ENCODE measurements around the gene MYCBPAP.
"Not testable (repeated sequence)": the region's sequence is repeated elsewhere in the genome, so short reads cannot be mapped to it uniquely, and the experiment has no call there.

MYCBPAP gene

DNA sequence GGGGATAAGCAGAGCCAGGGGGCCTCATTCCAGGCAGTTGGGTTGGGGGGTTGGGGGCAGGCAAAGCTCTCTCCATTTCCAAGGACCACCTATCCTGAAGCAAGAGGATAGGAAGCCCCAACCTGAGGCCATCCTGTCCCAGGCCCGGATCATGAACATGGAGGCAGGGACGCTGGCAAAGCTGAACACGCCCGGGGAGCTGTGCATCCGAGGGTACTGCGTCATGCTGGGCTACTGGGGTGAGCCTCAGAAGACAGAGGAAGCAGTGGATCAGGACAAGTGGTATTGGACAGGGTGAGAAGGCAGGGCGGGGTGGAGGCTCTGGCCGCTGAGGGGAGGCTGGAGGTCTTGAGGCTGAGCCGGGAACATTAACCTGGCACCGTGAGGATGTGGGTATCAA lies 36.0 kb upstream of the MYCBPAP start:
- no peak for FAIRE-seq

DNA sequence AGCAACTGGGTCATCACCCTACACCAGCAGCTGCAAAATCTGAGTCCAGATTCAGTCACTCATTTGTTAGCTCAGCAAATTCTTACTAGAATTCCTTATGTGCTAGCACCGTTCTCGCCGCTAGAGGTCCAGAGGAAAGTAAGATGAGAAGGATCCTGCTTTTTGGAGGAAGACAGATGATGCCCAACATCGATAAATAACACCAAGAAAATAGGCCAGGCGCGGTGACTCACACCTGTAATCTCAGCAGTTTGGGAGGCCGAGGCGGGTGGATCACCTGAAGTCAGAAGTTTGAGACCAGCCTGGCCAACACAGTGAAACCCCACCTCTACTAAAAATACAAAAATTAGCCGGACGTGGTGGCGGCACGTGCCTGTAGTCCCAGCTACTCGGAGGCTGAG lies 35.5 kb upstream of the MYCBPAP start:
- not testable (repeated sequence) for FAIRE-seq

DNA sequence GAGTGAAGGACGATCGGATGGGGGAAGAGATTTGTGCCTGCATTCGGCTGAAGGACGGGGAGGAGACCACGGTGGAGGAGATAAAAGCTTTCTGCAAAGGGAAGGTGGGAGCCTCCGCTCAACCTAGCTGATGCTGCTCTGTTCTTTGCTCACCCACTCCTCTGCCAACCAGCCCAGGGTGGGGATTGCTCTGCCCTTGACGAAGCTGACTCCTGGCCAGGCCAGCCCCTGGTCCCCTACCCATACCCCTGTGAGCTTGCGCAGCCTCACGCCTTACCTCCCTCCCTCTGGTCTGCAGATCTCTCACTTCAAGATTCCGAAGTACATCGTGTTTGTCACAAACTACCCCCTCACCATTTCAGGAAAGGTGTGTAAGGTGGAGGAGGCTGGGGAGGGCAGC lies 34.3 kb upstream of the MYCBPAP start:
- no peak for FAIRE-seq

DNA sequence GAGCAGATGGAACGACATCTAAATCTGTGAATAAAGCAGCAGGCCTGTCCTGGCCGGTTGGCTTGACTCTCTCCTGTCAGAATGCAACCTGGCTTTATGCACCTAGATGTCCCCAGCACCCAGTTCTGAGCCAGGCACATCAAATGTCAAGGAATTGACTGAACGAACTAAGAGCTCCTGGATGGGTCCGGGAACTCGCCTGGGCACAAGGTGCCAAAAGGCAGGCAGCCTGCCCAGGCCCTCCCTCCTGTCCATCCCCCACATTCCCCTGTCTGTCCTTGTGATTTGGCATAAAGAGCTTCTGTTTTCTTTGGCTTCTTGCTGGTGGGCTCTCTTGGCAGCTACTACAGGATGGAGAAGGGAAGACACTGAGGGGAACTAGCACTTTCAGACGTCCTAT lies 33.7 kb upstream of the MYCBPAP start:
- no peak for FAIRE-seq

DNA sequence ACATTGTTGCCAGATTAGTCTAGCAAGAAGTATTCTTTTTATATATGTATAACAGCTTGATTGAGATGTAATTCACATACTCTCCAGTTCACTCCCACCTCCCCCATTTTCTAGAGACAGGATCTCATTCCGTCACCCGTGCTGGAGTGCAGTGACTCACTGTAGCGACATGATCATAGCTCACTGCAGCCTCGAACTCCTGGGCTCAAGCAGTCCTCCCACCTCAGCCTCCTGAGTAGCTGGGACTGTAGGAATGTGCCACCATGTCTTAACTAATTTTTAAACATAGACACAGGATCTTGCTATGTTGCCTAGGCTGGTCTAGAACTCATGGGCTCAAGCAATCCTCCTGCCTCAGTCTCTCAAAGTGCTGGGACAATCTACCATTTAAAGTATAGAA lies 32.9 kb upstream of the MYCBPAP start:
- FAIRE-seq = no peak

DNA sequence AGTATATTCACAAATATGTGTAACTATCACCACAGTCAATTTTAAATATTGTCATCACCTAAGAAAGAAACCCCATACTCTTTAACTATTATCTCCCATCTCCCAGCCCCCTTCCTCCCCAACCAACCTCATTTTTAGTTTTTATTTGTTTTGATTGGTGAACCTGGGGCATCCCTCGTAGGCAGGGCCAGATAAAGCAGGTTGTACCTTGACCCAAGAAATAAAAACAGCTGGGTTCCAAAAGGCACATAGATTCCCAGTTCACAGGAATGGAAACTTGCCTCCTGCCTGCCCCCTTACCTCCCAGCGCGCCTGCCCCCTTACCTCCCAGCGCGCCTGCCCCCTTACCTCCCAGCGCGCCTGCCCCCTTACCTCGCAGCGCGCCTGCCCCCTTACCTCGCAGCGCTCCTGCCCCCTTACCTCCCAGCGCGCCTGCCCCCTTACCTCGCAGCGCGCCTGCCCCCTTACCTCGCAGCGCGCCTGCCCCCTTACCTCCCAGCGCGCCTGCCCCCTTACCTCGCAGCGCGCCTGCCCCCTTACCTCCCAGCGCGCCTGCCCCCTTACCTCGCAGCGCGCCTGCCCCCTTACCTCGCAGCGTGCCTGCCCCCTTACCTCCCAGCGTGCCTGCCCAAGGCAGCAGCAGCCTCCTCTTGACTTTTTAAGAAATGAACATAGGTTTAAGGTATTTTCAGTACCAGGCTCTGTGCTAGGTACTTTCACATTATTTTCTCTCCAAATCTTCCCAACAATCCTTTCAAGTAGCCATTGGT lies 32.3 kb upstream of the MYCBPAP start:
- not testable (repeated sequence) for FAIRE-seq

DNA sequence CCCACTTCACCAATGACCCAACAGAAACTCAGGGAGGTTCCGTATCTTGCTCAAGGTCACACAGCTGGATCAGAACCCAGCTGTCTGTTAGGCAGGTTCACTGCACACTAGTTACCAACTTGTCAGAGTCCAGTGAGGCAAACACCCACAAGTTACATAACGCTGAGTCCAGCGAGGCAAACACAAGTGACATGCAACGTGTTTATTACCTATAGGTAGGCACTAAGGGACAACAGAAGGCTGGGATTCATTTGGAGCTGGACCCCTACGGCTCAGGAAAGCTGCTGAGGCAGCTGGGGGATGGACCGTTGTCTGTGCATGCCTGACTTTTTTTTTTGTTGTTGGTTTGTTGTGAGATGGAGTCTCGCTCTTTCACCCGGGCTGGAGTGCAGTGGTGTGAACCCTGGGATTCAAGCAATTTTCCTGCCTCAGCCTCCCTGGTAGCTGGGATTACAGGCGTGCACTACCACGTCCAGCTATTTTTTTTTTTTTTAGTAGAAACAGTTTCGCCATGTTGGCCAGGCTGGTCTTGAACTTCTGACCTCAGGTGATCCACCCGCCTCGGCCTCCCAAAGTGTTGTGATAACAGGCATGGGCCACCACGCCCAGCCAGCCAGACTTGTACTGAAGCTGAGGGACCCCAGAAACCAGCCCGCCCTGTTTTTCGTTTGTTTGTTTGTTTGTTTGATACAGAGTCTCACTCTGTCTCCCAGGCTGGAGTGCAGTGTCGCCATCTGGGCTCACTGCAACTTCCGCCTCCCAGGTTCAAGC lies 31.5 kb upstream of the MYCBPAP start:
- FAIRE-seq = no peak

DNA sequence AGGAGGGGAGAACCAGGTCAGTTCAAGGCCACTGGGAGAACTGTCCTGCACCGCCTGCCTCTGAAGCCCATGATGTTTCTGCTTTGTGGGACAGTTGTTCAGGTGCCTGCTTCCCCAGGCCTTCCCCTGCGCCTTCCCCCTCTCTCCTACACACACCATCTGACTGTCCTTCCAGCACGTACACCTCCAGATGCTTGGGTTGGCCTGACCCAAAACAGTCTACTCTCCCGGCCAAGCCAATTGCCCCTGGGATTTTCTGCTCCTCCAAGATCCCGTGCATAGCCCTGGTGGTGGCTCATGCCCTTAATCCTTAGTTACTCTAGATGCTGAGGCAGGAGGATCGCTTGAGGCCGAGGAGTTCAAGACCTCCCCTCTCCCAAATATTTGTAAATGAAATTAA lies 30.3 kb upstream of the MYCBPAP start:
- no peak for FAIRE-seq

DNA sequence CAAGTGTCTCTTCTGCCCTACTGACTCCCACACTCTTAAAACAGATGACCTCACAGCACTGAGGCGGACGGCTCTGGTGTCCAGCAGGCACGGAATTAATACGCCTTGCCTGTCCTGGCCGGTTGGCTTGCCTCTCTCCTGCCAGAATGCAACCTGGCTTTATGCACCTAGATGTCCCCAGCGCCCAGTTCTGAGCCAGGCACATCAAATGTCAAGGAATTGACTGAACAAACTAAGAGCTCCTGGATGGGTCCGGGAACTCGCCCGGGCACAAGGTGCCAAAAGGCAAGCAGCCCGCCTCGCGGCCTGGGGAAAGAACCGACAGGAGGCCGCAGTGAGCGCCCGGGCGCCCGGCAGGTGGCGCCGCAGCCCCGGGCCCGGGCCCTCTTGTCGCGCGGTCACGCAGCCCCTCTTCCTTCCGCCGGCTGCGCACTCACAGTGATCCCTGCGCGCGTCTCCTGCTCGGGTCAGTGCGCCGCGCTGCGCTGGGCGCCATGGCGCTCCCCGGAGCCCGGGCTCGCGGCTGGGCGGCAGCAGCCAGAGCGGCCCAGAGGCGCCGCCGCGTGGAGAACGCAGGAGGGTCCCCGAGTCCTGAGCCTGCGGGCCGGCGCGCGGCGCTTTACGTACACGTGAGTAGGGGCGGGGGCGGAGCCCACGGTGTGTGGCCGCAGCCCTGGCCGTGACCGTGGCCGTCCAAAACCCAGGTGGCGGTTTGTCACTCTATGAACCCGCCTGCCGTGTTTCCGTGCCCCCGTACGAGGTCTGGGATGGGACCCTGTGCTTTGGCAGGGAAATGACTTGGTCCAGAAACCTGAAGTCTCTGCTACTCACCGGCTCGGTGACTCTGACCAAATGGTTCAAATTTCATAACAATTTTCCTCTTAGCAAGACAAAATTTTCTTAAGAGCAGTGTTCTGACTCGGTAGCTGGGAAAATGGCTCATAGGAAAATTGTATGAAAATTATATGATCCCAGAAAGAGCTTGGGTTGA lies 29.6 kb upstream of the MYCBPAP start, which contains the start of gene RSAD1:
Gene RSAD1, plus strand, starts transcription at position 470 of the 991 bp plus-strand sequence. Its CDS starts 25 bp downstream, at position 495.
- FAIRE-seq = no peak

DNA sequence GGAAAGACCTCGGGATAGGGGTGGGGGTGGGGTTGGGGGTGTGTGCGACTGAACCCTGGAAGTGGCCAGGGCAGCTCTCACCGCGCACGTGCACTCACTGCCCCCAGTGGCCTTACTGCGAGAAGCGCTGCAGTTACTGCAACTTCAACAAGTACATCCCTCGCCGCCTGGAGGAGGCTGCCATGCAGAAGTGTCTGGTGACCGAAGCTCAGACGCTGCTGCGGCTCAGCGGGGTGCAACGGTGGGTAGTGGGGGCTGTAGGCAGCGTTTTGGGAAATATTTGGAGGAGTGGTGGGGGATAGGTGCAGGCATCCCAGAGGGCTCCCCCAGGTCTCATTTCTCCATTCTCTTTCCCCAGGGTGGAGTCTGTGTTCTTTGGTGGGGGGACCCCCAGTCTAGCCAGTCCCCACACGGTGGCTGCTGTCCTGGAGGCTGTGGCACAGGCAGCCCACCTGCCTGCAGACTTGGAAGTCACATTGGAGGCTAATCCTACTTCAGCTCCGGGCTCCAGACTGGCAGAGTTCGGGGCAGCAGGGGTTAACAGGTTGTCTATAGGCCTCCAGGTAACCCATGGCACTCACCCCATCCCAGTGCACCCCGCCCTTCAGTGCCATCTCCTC lies 28.6 kb upstream of the MYCBPAP start:
- FAIRE-seq = no peak

DNA sequence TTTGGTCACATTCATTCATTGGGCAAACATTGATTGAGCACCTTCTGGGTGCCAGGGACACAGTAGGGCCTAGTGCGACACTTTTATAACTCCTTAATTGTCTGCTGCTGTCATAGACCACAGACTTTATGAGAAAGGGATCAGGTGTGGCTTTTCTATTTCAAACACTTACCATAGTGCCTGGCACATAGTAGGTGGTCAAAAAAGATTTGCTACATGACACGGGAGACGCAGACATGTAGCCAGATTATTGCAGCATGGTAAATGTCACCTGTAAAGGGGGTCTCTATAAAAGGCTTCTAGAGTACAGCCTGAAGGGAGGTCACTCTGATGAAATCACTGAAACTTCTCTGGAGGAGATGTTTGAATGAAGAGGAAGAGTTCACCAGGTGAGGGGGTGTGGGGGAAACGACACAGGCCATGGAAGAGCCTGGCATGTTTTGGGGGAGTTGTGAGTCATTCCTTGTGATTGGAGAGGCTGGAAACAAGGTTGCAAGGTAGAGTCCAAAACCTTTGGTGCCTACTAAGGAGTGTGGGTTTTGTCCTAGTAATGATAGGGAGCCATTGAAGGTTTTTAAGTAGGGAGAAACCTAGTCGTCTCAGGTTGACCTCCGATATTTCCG lies 28.0 kb upstream of the MYCBPAP start:
- FAIRE-seq = no peak

DNA sequence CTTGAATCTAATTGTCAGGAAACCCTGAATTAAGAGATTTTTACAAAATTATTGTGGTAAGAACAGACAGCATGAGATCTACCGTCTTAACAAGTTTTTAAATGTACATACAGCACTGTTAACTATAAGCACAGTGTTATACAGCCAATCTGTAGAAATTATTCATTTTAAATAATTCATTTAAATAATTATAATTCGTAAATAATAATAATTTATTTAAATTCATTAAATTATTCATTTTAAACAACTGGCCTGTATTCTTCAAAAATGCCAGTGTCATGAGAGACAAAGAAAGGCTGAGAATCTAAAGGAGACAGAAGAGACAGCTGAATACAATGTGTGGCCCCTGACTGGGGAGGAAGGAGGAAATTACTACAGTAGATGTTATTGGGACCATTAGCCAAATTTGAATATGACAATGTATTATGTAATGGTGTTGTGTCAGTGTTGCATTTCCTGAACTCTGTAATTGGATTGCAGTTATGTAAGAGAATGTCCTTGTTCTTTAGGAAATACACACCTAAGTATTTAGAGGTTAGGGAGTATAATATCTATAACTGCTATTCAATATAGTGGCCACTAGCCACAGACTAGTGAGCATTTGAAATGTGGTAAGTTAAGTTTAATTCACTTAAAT lies 27.3 kb upstream of the MYCBPAP start:
- no peak for FAIRE-seq

DNA sequence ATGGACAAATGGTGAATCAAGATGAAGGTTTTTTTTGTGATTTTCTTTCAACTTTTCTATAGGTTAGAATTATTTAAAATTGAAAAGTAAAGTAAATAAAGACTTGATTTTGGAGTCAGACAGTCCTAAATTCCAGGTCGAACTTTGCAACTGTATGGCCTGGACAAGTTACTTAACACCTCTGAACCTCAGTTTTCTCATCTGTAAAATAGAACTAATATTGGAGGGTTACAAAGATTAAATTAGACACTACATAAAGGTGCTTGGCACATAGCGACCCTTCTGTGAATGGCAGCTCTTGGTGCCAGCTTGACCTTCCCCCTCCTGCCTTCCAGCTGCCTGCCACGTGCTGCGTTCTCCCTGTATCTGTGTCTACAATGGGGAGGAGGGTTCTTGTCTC lies 26.6 kb upstream of the MYCBPAP start:
- no peak for FAIRE-seq

DNA sequence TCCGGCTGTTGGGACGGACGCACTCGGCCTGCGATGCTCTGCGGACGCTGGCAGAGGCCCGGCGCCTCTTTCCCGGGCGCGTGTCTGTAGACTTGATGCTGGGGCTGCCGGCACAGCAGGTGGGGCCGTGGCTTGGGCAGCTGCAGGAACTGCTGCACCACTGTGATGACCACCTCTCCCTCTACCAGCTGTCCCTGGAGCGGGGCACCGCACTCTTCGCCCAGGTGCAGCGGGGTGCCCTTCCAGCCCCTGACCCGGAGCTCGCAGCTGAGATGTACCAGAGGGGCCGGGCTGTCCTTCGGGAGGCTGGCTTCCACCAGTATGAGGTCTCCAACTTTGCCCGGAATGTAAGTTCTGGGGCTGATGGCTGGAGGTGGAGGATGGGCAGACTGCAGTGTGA lies 26.1 kb upstream of the MYCBPAP start:
- FAIRE-seq = no peak

DNA sequence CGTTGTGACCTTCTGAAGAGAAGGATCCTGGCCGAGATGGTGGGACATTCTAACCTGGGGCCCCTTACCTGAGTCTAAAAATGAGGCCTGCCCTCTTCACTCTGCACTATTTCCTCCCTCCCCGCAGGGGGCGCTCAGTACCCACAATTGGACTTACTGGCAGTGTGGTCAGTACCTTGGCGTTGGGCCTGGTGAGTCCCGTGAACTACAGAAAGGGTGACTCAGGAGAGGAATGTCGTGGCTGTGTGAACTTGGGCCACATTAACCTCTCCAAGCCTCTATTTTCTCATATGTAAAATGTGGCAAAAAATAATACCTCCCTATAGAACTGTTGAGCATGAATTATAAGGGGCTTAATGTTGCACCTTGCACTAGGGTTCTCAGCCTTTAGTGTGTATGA lies 25.7 kb upstream of the MYCBPAP start:
- FAIRE-seq = no peak

DNA sequence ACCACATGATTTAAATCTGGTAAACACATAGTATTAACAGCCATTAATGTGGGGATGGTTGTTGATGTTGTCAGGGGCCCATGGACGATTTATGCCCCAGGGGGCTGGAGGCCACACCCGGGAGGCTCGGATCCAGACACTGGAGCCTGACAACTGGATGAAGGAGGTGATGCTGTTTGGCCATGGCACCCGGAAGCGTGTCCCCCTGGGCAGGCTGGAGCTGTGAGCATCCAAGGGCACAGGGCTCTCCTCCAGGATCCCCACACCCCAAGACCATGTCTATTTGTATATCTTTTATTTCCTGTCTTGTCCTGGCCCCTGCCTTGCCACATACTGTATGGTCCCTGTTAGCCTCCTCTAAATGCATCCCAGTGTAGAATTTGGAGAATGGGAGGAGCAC lies 25.0 kb upstream of the MYCBPAP start:
- no peak for FAIRE-seq

DNA sequence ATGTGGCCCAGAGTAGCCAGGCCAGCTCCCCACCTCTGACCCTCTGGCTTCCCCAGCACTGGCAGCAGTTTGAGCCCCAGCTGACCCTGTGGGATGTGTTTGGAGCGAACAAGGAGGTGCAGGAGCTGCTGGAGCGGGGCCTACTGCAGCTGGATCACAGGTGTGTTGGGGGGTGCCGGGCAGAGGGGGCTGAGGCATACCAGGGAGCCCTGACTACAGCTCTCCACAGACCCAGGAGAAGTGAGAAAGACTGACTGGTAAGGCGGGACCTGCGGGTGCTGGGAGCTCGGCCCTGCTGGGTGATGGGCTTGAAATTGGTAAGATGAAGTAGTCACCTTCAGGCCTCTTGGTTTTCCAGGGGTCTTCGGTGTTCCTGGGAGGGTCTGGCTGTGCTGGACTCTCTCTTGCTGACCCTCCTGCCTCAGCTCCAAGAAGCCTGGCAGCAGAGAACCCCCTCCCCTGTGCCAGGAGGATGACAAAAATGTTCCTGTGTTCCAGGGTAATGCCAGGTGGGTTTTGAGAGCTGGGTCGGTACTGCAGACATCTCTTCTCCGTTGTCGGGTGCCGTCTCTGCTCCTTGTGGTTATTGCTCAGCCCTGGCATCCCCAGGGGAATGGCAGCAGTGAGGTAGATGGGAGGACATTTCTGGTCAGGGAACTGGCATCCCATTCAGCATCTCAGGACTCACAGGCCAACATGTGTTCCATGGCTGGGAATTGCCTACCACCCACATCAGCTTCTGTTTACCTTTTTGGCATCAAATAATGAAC lies 23.7 kb upstream of the MYCBPAP start:
- FAIRE-seq = no peak

DNA sequence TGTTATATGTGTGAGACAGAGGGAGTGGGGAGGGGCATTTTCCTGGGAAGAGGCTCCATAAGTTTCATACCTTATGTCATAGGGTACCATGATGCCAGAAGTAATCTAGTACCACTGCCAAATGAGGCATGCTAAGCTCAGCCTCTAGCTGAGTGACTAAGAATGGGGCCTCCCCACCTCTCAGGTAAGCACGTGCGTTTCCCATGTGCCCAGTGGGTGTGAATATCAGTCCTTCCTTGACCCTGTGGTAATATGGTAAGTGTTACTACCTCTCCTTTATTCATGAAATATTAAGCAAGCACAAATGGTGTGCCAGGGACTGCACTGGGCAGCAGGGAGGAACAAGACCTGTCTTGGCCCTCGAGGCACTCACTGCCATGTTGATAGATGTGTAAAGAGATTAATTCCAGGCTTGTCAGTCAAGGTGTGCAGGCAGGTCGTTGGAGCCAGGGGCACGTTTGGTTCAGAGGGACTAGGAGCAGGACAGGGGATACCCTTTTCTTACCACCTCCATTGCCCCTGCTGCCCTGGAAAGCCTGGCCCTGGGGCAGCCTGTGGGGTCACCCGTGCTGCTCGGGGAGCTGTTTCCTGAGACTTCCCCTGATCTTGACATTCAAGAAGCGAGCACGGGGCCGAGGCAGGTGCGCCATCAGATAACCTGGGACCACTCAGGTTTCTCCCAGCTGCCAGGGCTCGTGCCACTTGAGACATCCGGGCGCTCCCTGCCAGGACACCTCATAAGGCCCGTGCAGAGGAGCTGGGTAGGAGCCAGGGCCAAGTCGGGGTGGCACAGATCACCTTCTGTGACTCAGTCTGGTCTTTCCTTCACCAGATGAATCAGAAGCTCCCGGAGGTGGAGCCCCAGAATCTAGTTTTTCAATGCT lies 20.8 kb upstream of the MYCBPAP start:
- no peak for FAIRE-seq

DNA sequence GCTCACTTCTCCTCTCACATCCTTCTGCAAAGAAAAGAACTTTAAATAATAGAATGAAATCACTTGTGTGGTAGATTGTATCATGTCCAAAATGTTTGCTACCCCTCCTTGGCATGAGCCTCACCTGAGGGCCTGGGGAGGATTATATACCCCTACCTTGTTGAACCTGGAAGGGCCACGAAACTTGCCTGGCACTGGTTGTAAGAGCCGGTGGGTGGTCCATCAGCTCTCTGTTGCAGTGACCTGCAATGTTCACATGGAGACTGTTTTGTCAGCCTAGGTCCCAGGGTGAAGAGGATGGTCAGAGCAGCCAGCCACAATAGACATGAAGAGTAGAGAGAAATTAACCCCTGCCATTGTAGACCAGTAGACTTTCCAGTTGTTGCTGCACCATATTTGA lies 19.4 kb upstream of the MYCBPAP start:
- FAIRE-seq = no peak

DNA sequence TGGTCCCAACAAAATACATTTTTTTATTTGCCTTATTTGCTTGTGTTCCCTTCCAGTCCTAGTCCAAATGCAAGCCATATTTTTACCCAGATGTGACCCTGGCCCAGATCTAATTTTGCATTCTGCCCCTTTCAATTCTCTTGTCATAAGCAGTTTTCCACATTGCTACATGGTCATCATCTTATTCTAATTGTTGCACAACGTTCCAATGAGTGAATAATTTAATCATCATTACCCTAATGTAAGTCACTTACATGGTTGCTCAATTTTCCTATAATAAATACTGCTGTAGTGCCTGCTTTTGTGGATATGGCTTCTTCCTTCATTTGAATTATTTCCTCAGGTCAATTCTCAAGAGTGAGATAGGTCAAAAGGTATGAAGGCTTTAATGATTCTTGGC lies 16.7 kb upstream of the MYCBPAP start:
- no peak for FAIRE-seq

All from colon (tissue), 2 donors.